MCF 10A (cell line): ENCODE results near the gene PAX5. TPM values are rescaled to one million over a fixed set of nuclear protein-coding genes. Genes with fewer than 3 reads are reported as not detected.

Experiments used
- BruUV-seq: library from RNA; stranded (reverse); fragments of 400-500 nt; replicated peaks from 2 replicates; lab custom pipeline; 2021; lab: Mats Ljungman, UMichigan
- CTCF ChIA-PET: fragments of 300-600 bp; sonication (Branson Sonifier 250); formaldehyde crosslinking; extraction: SDS; loops from one replicate; lab custom pipeline; 2021; ENCODE audit warnings: antibody characterized with exemption, inconsistent platforms; lab: Yijun Ruan, JAX
- POLR2A ChIA-PET: fragments of 300-600, 350-650 bp; sonication (Branson Sonifier 250); formaldehyde crosslinking; extraction: SDS; loops from one replicate; lab custom pipeline; 2020; ENCODE audit warnings: antibody characterized with exemption, inconsistent platforms; lab: Yijun Ruan, JAX
- DNase-seq: peaks from one replicate; pipeline ENCODE4 v3.0.0-alpha.2; 2018; ENCODE audit not compliant: unreplicated experiment
- H3K27ac Mint-ChIP-seq: one replicate; pipeline ENCODE4 v1.8.0; 2022; ENCODE audit warnings: mild to moderate bottlenecking, low read depth, mixed read lengths; ENCODE audit not compliant: unreplicated experiment
- H3K27me3 Mint-ChIP-seq: one replicate; pipeline ENCODE4 v1.8.0; 2022; ENCODE audit warnings: mixed read lengths; ENCODE audit not compliant: insufficient read depth, unreplicated experiment
- H3K36me3 Mint-ChIP-seq: one replicate; pipeline ENCODE4 v1.8.0; 2022; ENCODE audit warnings: mild to moderate bottlenecking, moderate library complexity, mixed read lengths; ENCODE audit not compliant: insufficient read depth, unreplicated experiment
- H3K4me1 Mint-ChIP-seq: one replicate; pipeline ENCODE4 v1.8.0; 2022; ENCODE audit warnings: mixed read lengths; ENCODE audit not compliant: insufficient read depth, unreplicated experiment
- H3K4me3 Mint-ChIP-seq: one replicate; pipeline ENCODE4 v1.8.0; 2022; ENCODE audit warnings: mild to moderate bottlenecking, moderate library complexity, mixed read lengths; ENCODE audit not compliant: unreplicated experiment
- H3K9me3 Mint-ChIP-seq: one replicate; pipeline ENCODE4 v1.8.0; 2022; ENCODE audit warnings: mixed read lengths; ENCODE audit not compliant: unreplicated experiment
- CTCF ChIP-seq: fragments of 200-600 bp; IDR thresholded peaks from one replicate; pipeline ENCODE4 v1.8.0; 2022; ENCODE audit warnings: antibody characterized with exemption, mild to moderate bottlenecking; ENCODE audit not compliant: unreplicated experiment
- intact Hi-C: fragments of 100-400 bp; cut with micrococcal nuclease; formaldehyde crosslinking; loops from 2 replicates; pipeline ENCODE4 v1.14.1; 2022
- total RNA-seq: library from RNA; stranded (reverse); gene quantifications from 2 replicates; pipeline ENCODE4 v1.2.3, GENCODE V29; 2022

The PAX5 gene
- total RNA-seq, 1 experiment from 2014 or later, result not detected

DNA sequence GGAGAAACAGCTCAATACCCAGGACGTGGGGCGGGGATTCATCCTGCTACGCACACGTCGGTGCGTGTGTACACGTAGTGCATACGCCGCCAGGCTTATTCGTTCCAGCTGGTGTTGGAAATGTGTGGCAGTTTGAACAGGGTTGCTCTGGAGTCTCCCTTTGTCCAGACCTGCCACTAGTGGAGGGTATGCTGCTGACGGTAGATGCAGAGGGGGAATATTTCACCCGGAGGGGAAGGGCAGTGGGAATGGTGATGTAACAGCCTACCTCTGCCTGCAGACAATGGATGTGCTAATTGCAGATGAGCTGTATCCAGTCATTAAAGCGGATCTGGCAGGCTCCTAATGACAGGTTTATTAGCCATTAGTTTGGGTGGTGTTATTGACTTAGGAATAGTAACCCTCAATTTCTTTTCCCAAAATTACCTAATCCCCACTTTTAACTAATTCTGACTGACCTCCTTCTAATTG lies 142.7 kb downstream of the PAX5 start:
- BruUV-seq, result no TSS peak
- intact Hi-C loops, result no loop called here
- Mint-ChIP-seq H3K36me3 (no peaks in the 10 kb centered on the region), H3K4me3 (no peak overlapping the region), H3K27me3 (peaks cover 46% of the 10 kb centered on the region), H3K4me1 (no peaks in the 10 kb centered on the region), H3K27ac (no peak overlapping the region), H3K9me3 (no peaks in the 10 kb centered on the region)
- no peak for TF ChIP-seq CTCF
- POLR2A ChIA-PET, result no interaction called here
- CTCF ChIA-PET, result interaction anchor here (1.2 to 2.8 kb wide), 2 partner anchors 18 to 100 kb away, joined by 5 to 13 read pairs; no protein-coding TSS in a partner anchor
- no peak for DNase-seq

GRCh38 chr9:36889844-36890243 lies 144.2 kb downstream of the PAX5 start:
- CTCF ChIA-PET, result no interaction called here
- BruUV-seq, result no TSS peak
- peaks cover 40% of the 10 kb centered on the region for H3K27me3 Mint-ChIP-seq

DNA sequence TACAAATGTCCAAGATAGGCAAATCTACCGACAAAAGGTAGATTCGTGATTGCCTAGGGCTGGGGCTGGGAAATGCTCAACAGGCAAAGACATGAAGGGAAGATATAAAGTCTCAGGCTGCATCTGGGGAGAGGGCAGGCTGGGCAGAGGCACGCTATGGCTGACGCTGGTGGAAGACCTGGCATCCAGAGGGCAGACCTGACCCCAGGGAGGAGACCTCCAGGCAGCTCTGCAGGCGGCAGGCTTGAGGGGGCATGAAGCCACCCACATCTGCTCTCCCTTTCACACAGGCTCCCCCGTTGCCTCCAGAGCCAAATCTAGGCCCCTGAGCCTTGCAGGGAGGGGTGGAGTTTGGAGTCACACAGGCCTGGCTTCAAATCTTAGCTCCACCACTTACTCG lies 145.5 kb downstream of the PAX5 start:
- ChIA-PET CTCF (interaction anchor here (2.0 kb wide), 1 partner anchor 15 kb away, joined by 13 read pairs; no protein-coding TSS in a partner anchor), POLR2A (interaction anchor here (0.7 kb wide), 2 partner anchors 13 to 17 kb away, joined by 3 read pairs; no protein-coding TSS in a partner anchor)
- H3K9me3 Mint-ChIP-seq, result no peaks in the 10 kb centered on the region
- H3K27ac Mint-ChIP-seq, result no peak overlapping the region
- DNase-seq, result no peak
- no peaks in the 10 kb centered on the region for H3K36me3 Mint-ChIP-seq
- no peaks in the 10 kb centered on the region for H3K4me1 Mint-ChIP-seq
- no peak overlapping the region for H3K4me3 Mint-ChIP-seq
- no peak for TF ChIP-seq CTCF
- BruUV-seq, result no TSS peak
- intact Hi-C loops, result no loop called here
- peaks cover 43% of the 10 kb centered on the region for H3K27me3 Mint-ChIP-seq

More at GRCh38 chr9:36889844-36890243, 144.2 kb downstream of the PAX5 start:
- H3K4me1 Mint-ChIP-seq, result no peaks in the 10 kb centered on the region
- no peaks in the 10 kb centered on the region for H3K36me3 Mint-ChIP-seq
- no peak for TF ChIP-seq CTCF
- no peak for DNase-seq
- intact Hi-C loops, result no loop called here
- no peak overlapping the region for H3K4me3 Mint-ChIP-seq
- H3K9me3 Mint-ChIP-seq, result no peaks in the 10 kb centered on the region
- H3K27ac Mint-ChIP-seq, result no peak overlapping the region
- POLR2A ChIA-PET, result no interaction called here

- DNase-seq, result no peak
- no peak for TF ChIP-seq CTCF
- no peaks in the 10 kb centered on the region for H3K9me3 Mint-ChIP-seq
- no peaks in the 10 kb centered on the region for H3K36me3 Mint-ChIP-seq
- peaks cover 38% of the 10 kb centered on the region for H3K27me3 Mint-ChIP-seq
- no TSS peak for BruUV-seq
- intact Hi-C loops, result no loop called here
- no peaks in the 10 kb centered on the region for H3K4me1 Mint-ChIP-seq
- ChIA-PET CTCF (interaction anchor here (2.0 to 3.1 kb wide), 2 partner anchors 11 to 12 kb away, joined by 17 to 21 read pairs; no protein-coding TSS in a partner anchor), POLR2A (interaction anchor here (1.1 kb wide), 1 partner anchor 29 kb away, joined by 3 read pairs; no protein-coding TSS in a partner anchor)
- H3K4me3 Mint-ChIP-seq, result no peak overlapping the region
- no peak overlapping the region for H3K27ac Mint-ChIP-seq
Measured at GRCh38 chr9:36884721-36885120, 149.3 kb downstream of the PAX5 start.
